HCT116 (cell line): Measurements from ENCODE around the gene ACVR1B. TPM values are rescaled to one million over a fixed set of nuclear protein-coding genes. Genes with fewer than 3 reads are reported as not detected.
A peak's percentile ranks its signal among the peaks of the same experiment; 100 is the strongest.

Source experiments
- ATAC-seq: fragments of 200-7000 bp; cut with Tn5 transposase; 2 replicates; pipeline ENCODE4 v1.9.1; 2020; ENCODE audit warnings: mild to moderate bottlenecking, moderate library complexity
- BruUV-seq: library from RNA; stranded (reverse); fragments of 400-500 nt; replicated peaks from 2 replicates; lab custom pipeline; 2021; lab: Mats Ljungman, UMichigan
- CTCF ChIA-PET: fragments of 300-600 bp; sonication (Branson Sonifier 250); formaldehyde crosslinking; loops from one replicate; lab custom pipeline; 2021; ENCODE audit warnings: antibody characterized with exemption; lab: Charles Lee
- POLR2A ChIA-PET: fragments of 300-600, 350-600 bp; sonication (Branson Sonifier 250); formaldehyde crosslinking; loops from one replicate; lab custom pipeline; 2021; ENCODE audit warnings: antibody characterized with exemption; lab: Charles Lee
- RAD21 ChIA-PET, 2 experiments: fragments of 300-600 bp; sonication (Branson Sonifier 250); formaldehyde crosslinking; loops; one replicate each; lab custom pipeline; 2023; ENCODE audit warnings: low total read pairs in 2 of 2; ENCODE audit not compliant: uncharacterized antibody in 2 of 2, unreplicated experiment in 2 of 2, low non-redundant PET in 1 of 2; lab: Charles Lee
- DNase-seq: peaks from one replicate; pipeline ENCODE4 v3.0.0-alpha.2; 2010; ENCODE audit warnings: low read depth, low spot score
- H2AFZ ChIP-seq: fragments of 200-600 bp; shearing (Covaris generic), sonication (generic); 2 replicates; pipeline ENCODE4 v1.6.1; 2017; ENCODE audit warnings: low read depth, mixed run types, mixed read lengths, antibody characterized with exemption, low read length; ENCODE audit not compliant: poor library complexity, severe bottlenecking
- H3K27ac ChIP-seq: 2 replicates; pipeline ENCODE4 v1.5.1; 2012; ENCODE audit warnings: low read depth, low read length
- H3K27me3 ChIP-seq: fragments of 200-600 bp; sonication (generic); 2 replicates; pipeline ENCODE4 v1.6.1; 2016; ENCODE audit warnings: mixed run types, low read length, mixed read lengths; ENCODE audit not compliant: insufficient read depth
- H3K36me3 ChIP-seq, 2 experiments: fragments of 200-500 bp in 1 of 2; fragments of 200-600 bp in 1 of 2; sonication (Bioruptor generic) in 1 of 2; sonication (generic) in 1 of 2; 2 replicates each; pipeline versions ENCODE4 v1.5.1 to v1.6.1; 2014 to 2016; ENCODE audit warnings: low read length in 2 of 2, inconsistent platforms in 1 of 2, mixed read lengths in 1 of 2, mixed run types in 1 of 2; ENCODE audit not compliant: insufficient read depth in 2 of 2, control insufficient read depth in 1 of 2
- H3K4me1 ChIP-seq, 2 experiments: fragments of 200-600 bp in 1 of 2; sonication (generic) in 1 of 2; 2 replicates each; pipeline versions ENCODE4 v1.5.1 to v1.6.1; 2012 to 2017; ENCODE audit warnings: low read length in 2 of 2, inconsistent platforms in 1 of 2, mild to moderate bottlenecking in 1 of 2, mixed read lengths in 1 of 2, mixed run types in 1 of 2, moderate library complexity in 1 of 2; ENCODE audit not compliant: insufficient read depth in 2 of 2, control insufficient read depth in 1 of 2
- H3K4me2 ChIP-seq: fragments of 200-600 bp; sonication (generic); 2 replicates; pipeline ENCODE4 v1.6.1; 2017; ENCODE audit warnings: mixed run types, low read length, mixed read lengths
- H3K4me3 ChIP-seq, 2 experiments: fragments of 200-600 bp in 1 of 2; sonication (generic) in 1 of 2; replicated peaks in 1 of 2; 2 replicates each; pipeline ENCODE4 v1.5.1; 2011 to 2016; ENCODE audit warnings: low read length in 2 of 2, control low read depth in 1 of 2, low read depth in 1 of 2, mild to moderate bottlenecking in 1 of 2, mixed read lengths in 1 of 2, mixed run types in 1 of 2
- H3K79me2 ChIP-seq: fragments of 200-600 bp; sonication (generic); 2 replicates; pipeline ENCODE4 v1.6.1; 2017; ENCODE audit warnings: mild to moderate bottlenecking, mixed run types, low read length, moderate library complexity, mixed read lengths; ENCODE audit not compliant: insufficient read depth
- H3K9ac ChIP-seq: fragments of 200-600 bp; sonication (generic); 2 replicates; pipeline ENCODE4 v1.6.1; 2016; ENCODE audit warnings: low read length, mixed read lengths
- H3K9me2 ChIP-seq: fragments of 200-600 bp; sonication (generic), shearing (Covaris generic); 2 replicates; pipeline ENCODE4 v1.6.1; 2017; ENCODE audit warnings: mixed run types, mild to moderate bottlenecking, moderate library complexity; ENCODE audit not compliant: insufficient read depth
- H3K9me3 ChIP-seq, 2 experiments: fragments of 200-500 bp in 1 of 2; fragments of 200-600 bp in 1 of 2; sonication (Bioruptor generic) in 1 of 2; sonication (generic) in 1 of 2; 2 replicates each; pipeline ENCODE4 v1.6.1; 2014 to 2017; ENCODE audit warnings: low read length in 2 of 2, mixed read lengths in 2 of 2, inconsistent platforms in 1 of 2, low read depth in 1 of 2, mild to moderate bottlenecking in 1 of 2, mixed run types in 1 of 2, moderate library complexity in 1 of 2; ENCODE audit not compliant: control insufficient read depth in 1 of 2, insufficient read depth in 1 of 2
- H4K20me1 ChIP-seq: fragments of 200-600 bp; sonication (generic), shearing (Covaris generic); 2 replicates; pipeline ENCODE4 v1.6.1; 2017; ENCODE audit warnings: mixed run types, mild to moderate bottlenecking, moderate library complexity; ENCODE audit not compliant: insufficient read depth
- CEBPB ChIP-seq: IDR thresholded peaks from 2 replicates; pipeline ENCODE4 v1.6.1; 2012; ENCODE audit warnings: low read depth
- EZH2 ChIP-seq: fragments of 200-600 bp; sonication (generic); IDR thresholded peaks from 2 replicates; pipeline ENCODE4 v1.6.1; 2017; ENCODE audit warnings: antibody characterized with exemption, mixed run types
- EZH2phosphoT487 ChIP-seq: fragments of 200-600 bp; IDR thresholded peaks from 2 replicates; pipeline ENCODE4 v1.6.1; 2018; ENCODE audit warnings: antibody characterized with exemption, borderline replicate concordance
- POLR2AphosphoS5 ChIP-seq: IDR thresholded peaks from 2 replicates; pipeline ENCODE4 v1.6.1; 2011; ENCODE audit warnings: mild to moderate bottlenecking, low read depth, low read length, moderate library complexity
- SIN3A ChIP-seq: IDR thresholded peaks from 2 replicates; pipeline ENCODE4 v1.6.1; 2012; ENCODE audit warnings: low read depth
- ZFX ChIP-seq: fragments of 450-650 bp; IDR thresholded peaks from 2 replicates; pipeline ENCODE4 v1.6.1; 2017
- ZNF274 ChIP-seq: fragments of 200-500 bp; sonication (Bioruptor generic); IDR thresholded peaks from 2 replicates; pipeline ENCODE4 v1.6.1; 2014; ENCODE audit warnings: mild to moderate bottlenecking, low read depth, low read length, inconsistent platforms
- intact Hi-C: fragments of 100-400 bp; cut with micrococcal nuclease; formaldehyde crosslinking; loops from 2 replicates; pipeline ENCODE4 v1.10.0; 2022
- total RNA-seq: library from RNA; stranded (reverse); gene quantifications from one replicate; pipeline ENCODE4 v1.2.1, GENCODE V29; 2021; ENCODE audit not compliant: unreplicated experiment
- TF ChIP-seq, protein P1 (sequence below), 3 experiments: fragments of 200-600 bp in 1 of 3; sonication (generic) in 1 of 3; IDR thresholded peaks in 2 of 3; conservative IDR thresholded peaks in 1 of 3; 2 replicates each; pipeline ENCODE4 v1.5.1; 2012 to 2017; ENCODE audit warnings: low read depth in 2 of 3, low read length in 2 of 3, antibody characterized with exemption in 1 of 3, borderline replicate concordance in 1 of 3, control low read depth in 1 of 3, mild to moderate bottlenecking in 1 of 3, mixed read lengths in 1 of 3, mixed run types in 1 of 3, moderate library complexity in 1 of 3; ENCODE audit not compliant: insufficient read depth in 1 of 3

The ACVR1B gene
- total RNA-seq, 1 experiment from 2014 or later: 22.7 TPM

DNA sequence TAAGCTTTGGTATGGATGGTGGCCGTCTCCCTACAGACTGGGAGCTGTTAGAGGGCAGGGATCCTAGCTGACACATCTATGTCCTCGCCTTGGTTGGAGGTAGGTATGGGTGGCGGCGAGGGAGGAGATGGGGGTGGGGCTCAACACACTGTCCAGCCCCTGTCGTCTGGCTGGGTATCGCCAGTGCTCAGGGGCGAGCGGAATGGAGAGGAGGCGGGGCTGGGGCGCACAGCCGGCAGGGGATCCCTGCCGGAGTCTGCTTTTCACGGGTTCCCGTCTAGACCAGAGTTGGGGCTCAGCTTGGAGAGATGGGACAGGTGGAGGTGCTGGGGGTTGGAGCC is 71.3 kb downstream of the ACVR1B start:
- H3K4me3 ChIP-seq: peak overlapping the region; percentile 47 to 62
- ATAC-seq: peak; percentile 70

DNA sequence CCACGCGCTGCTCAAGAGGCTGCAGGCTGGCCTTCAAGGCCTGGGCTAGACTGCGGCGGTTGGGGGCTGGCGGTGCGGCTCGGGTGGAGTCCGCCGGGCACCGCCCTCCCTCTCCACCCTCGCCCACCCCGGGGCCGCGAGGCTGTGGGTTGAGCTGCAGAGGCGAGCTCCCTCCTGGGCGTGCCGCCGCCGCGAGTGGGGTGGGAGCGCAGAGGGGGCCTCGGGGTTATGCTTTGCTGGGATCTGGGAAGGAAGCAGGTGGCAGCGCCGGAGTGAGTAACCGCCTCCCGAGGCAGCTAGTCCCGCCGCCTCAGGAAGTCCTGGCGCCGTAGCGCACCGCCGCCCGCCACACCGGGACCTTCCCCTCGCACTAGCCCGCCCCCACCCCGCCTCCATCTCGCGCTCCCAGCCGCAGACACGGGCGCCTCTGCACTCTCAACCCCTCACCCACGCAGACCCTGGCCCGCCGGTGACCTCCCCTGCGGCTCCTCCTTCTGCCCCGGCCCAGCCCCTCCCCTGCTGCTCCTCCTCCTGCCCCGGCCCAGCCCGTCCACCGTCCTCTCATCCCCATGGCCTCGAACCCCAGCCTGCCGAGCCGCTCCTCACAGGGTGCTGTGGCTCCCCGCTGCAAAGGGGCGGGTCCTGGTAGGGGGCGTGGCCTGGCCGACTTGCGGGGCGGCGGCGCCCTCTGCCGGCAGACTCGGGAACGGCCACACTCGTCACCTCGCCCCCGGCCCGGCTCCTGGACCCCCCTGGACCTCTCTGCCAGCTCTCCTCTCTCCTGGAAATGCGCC is 71.9 kb downstream of the ACVR1B start:
- Histone ChIP-seq H3K79me2 (no peaks in the 10 kb centered on the region), H3K4me1 (peaks cover 22 to 61% of the 10 kb centered on the region in 2 experiments), H3K9me2 (no peaks in the 10 kb centered on the region), H2AFZ (peak overlapping the region; percentile 72)
- TF ChIP-seq, protein P1, sequence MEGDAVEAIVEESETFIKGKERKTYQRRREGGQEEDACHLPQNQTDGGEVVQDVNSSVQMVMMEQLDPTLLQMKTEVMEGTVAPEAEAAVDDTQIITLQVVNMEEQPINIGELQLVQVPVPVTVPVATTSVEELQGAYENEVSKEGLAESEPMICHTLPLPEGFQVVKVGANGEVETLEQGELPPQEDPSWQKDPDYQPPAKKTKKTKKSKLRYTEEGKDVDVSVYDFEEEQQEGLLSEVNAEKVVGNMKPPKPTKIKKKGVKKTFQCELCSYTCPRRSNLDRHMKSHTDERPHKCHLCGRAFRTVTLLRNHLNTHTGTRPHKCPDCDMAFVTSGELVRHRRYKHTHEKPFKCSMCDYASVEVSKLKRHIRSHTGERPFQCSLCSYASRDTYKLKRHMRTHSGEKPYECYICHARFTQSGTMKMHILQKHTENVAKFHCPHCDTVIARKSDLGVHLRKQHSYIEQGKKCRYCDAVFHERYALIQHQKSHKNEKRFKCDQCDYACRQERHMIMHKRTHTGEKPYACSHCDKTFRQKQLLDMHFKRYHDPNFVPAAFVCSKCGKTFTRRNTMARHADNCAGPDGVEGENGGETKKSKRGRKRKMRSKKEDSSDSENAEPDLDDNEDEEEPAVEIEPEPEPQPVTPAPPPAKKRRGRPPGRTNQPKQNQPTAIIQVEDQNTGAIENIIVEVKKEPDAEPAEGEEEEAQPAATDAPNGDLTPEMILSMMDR (IDR thresholded peaks at IDR 0.05 in 2 of 3, conservative IDR thresholded peaks at IDR 0.05 in 1 of 3; ENCODE audit: borderline replicate concordance in 1 of 3, insufficient read depth in 1 of 3, low read depth in 2 of 3, low read length in 2 of 3): peak in 2 of 3 experiments; percentile 90; a peak in 4 of 6 replicates
- TF ChIP-seq ZFX: peak; percentile 50; the same call in 1 of the 2 replicates
- no peak for TF ChIP-seq SIN3A
- peak; percentile 56 for TF ChIP-seq POLR2AphosphoS5
- TF ChIP-seq, all 23 proteins: peak for 3
- no TSS peak for BruUV-seq
- peak; percentile 71 for ATAC-seq
- POLR2A ChIA-PET: interaction anchor here (0.6 to 3.4 kb wide), 4 partner anchors 9 to 983 kb away, joined by 3 to 15 read pairs (median 6); partner anchors contain the start of gene EIF4B
- intact Hi-C loops: loop anchor here (1.0 to 5.0 kb wide), 2 partner anchors 19 to 131 kb away; no protein-coding TSS in a partner anchor
- RAD21 ChIA-PET: interaction anchor here (0.6 to 3.0 kb wide), 3 partner anchors 19 to 21 kb away, joined by 4 to 21 read pairs (median 5); no protein-coding TSS in a partner anchor
- Histone ChIP-seq H4K20me1 (no peaks in the 10 kb centered on the region), H3K27ac (peak overlapping the region; percentile 77), H3K36me3 (no peaks in the 10 kb centered on the region), H3K4me3 (peak overlapping the region; percentile 47 to 62), H3K9ac (peak overlapping the region; percentile 64), H3K4me2 (peak overlapping the region; percentile 86), H3K9me3 (no peaks in the 10 kb centered on the region), H3K27me3 (no peaks in the 10 kb centered on the region)
- CTCF ChIA-PET: interaction anchor here (0.8 to 8.6 kb wide), 15 partner anchors 9 to 602 kb away, joined by 3 to 174 read pairs (median 6); partner anchors contain the start of genes SMIM41 and TAMALIN
- DNase-seq: peak; percentile 62

More for the DNA sequence above, 71.3 kb downstream of the ACVR1B start:
- TF ChIP-seq EZH2: no peak
- peak; percentile 59 for TF ChIP-seq POLR2AphosphoS5
- no peak for TF ChIP-seq EZH2phosphoT487
- no peak for TF ChIP-seq ZNF274
- no peak for TF ChIP-seq CEBPB
- Histone ChIP-seq H2AFZ (peak overlapping the region; percentile 72), H3K36me3 (no peaks in the 10 kb centered on the region), H3K27ac (peak overlapping the region; percentile 77; the same call in 1 of the 2 replicates), H4K20me1 (no peaks in the 10 kb centered on the region), H3K79me2 (no peaks in the 10 kb centered on the region), H3K9me3 (no peaks in the 10 kb centered on the region), H3K9me2 (no peaks in the 10 kb centered on the region), H3K9ac (peak overlapping the region; percentile 64), H3K4me1 (peaks cover 22 to 61% of the 10 kb centered on the region in 2 experiments), H3K27me3 (no peaks in the 10 kb centered on the region), H3K4me2 (peak overlapping the region; percentile 86)
- ChIA-PET CTCF (interaction anchor here (0.9 to 8.6 kb wide), 13 partner anchors 10 to 602 kb away, joined by 3 to 174 read pairs (median 8); partner anchors contain the start of genes SMIM41 and TAMALIN), POLR2A (interaction anchor here (1.4 to 3.4 kb wide), 2 partner anchors 10 to 19 kb away, joined by 9 to 15 read pairs; no protein-coding TSS in a partner anchor), RAD21 (interaction anchor here (1.1 to 3.0 kb wide), 2 partner anchors 19 kb away, joined by 5 to 21 read pairs; no protein-coding TSS in a partner anchor)
- no TSS peak for BruUV-seq
- intact Hi-C loops: loop anchor here (1.0 to 5.0 kb wide), 2 partner anchors 19 to 131 kb away; no protein-coding TSS in a partner anchor
- DNase-seq: no peak
